Activated CD4-positive, alpha-beta memory T cell treated with anti-CD3 and anti-CD28 coated beads for 36 hours (primary cell): Measurements from ENCODE around the gene TRNAU1AP. TPM values are rescaled to one million over a fixed set of nuclear protein-coding genes. Genes with fewer than 3 reads are reported as not detected.
"Not testable (repeated sequence)": the region's sequence is repeated elsewhere in the genome, so short reads cannot be mapped to it uniquely, and the experiment has no call there.

ENCODE experiments used
- CTCF ChIA-PET: fragments of 350-600 bp; sonication (Branson Sonifier 250); formaldehyde crosslinking; loops from one replicate; lab custom pipeline; 2021; ENCODE audit warnings: antibody characterized with exemption, inconsistent platforms; lab: Charles Lee
- POLR2A ChIA-PET: fragments of 350-600 bp; sonication (Branson Sonifier 250); formaldehyde crosslinking; loops from one replicate; lab custom pipeline; 2021; ENCODE audit warnings: antibody characterized with exemption; lab: Charles Lee
- DNase-seq: peaks from one replicate; pipeline ENCODE4 v3.0.0-alpha.2; 2020
- H3K27ac Mint-ChIP-seq: one replicate; pipeline ENCODE4 v1.8.0; 2021; ENCODE audit warnings: mixed read lengths
- H3K27me3 Mint-ChIP-seq: one replicate; pipeline ENCODE4 v1.8.0; 2021; ENCODE audit warnings: mixed read lengths
- H3K36me3 Mint-ChIP-seq: one replicate; pipeline ENCODE4 v1.8.0; 2021; ENCODE audit warnings: mixed read lengths
- H3K4me1 Mint-ChIP-seq: one replicate; pipeline ENCODE4 v1.8.0; 2021; ENCODE audit warnings: low read depth, mixed read lengths
- H3K4me3 Mint-ChIP-seq: one replicate; pipeline ENCODE4 v1.8.0; 2021; ENCODE audit warnings: mild to moderate bottlenecking, mixed read lengths
- H3K9me3 Mint-ChIP-seq: one replicate; pipeline ENCODE4 v1.8.0; 2021; ENCODE audit warnings: mixed read lengths
- intact Hi-C: fragments of 100-400 bp; cut with micrococcal nuclease; formaldehyde crosslinking; loops from one replicate; pipeline ENCODE4 v1.15.1; 2023
- total RNA-seq, 2 experiments: library from RNA; stranded (reverse); gene quantifications; one replicate each; pipeline ENCODE4 v1.2.3, GENCODE V29; 2021

TRNAU1AP gene
- total RNA-seq, 2 experiments from 2014 or later = 57.3 to 59.6 TPM

DNA sequence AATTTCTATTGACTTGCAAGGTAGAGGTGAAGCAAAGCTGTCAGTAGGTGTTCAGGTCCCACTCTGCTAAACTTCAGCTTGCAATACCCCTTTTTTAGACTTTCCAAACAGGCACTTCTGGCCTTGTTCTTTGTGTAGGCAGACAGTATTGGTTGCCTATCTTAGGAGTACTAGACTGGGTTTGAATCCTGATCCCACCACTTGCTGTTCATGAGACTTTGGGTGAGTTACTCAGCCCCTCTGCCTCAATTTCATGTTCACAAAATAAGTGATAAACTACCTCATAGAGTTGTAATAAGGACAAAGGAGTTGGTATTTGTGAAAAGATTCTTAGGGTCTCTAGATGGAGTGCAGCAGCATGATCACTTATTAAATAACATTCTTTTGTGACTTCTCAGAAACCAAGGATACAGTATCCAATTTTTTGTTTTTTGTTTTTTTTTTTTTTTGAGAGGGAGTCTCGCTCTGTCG is 41.9 kb upstream of the TRNAU1AP start:
- peaks cover 78% of the 10 kb centered on the region for H3K36me3 Mint-ChIP-seq
- CTCF ChIA-PET = no interaction called here
- H3K4me3 Mint-ChIP-seq = peak overlapping the region; percentile 97
- H3K27ac Mint-ChIP-seq = peak overlapping the region; percentile 97
- no peaks in the 10 kb centered on the region for H3K9me3 Mint-ChIP-seq
- peaks cover 4% of the 10 kb centered on the region for H3K27me3 Mint-ChIP-seq
- H3K4me1 Mint-ChIP-seq = peaks cover 42% of the 10 kb centered on the region
- POLR2A ChIA-PET = interaction anchor here (0.6 to 9.7 kb wide), 8 partner anchors 42 to 305 kb away, joined by 3 to 180 read pairs (median 4); partner anchors contain the start of gene RNU11
- no peak for DNase-seq
- intact Hi-C loops = no loop called here

DNA sequence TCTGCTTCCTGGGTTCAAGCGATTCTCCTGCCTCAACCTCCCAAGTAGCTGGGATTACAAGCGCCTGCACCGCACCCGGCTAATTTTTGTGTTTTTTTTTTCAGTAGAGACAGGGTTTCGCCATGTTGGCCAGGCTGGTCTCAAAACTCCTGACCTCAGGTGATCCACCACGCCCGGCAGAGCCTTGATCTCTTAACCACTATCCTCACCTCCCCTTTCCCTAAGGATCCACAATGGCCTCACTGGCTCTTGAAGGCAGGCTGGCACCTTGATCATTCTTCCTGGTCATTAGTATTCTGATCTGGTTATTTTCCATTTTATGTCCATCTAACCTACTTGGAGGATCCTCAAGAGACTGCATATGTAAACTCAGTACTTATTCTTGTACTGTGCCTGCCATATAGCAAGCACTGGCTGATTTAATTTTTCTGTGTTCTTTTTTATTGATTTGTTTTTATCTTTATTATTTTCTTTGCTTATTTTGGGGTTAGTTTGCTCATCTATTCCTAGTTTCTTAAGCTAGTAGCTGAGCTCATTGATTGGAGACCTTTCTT is 40.8 kb upstream of the TRNAU1AP start:
- CTCF ChIA-PET = interaction anchor here (0.7 to 1.9 kb wide), 3 partner anchors 18 to 264 kb away, joined by 3 to 10 read pairs (median 4); no protein-coding TSS in a partner anchor
- peaks cover 50% of the 10 kb centered on the region for H3K4me1 Mint-ChIP-seq
- H3K27ac Mint-ChIP-seq = peak overlapping the region; percentile 97
- H3K9me3 Mint-ChIP-seq = no peaks in the 10 kb centered on the region
- peak overlapping the region; percentile 60 for H3K4me3 Mint-ChIP-seq
- no peak for DNase-seq
- intact Hi-C loops = no loop called here
- peaks cover 66% of the 10 kb centered on the region for H3K36me3 Mint-ChIP-seq
- H3K27me3 Mint-ChIP-seq = peaks cover 4% of the 10 kb centered on the region
- POLR2A ChIA-PET = interaction anchor here (0.9 to 9.7 kb wide), 2 partner anchors 68 to 110 kb away, joined by 3 to 180 read pairs; no protein-coding TSS in a partner anchor

DNA sequence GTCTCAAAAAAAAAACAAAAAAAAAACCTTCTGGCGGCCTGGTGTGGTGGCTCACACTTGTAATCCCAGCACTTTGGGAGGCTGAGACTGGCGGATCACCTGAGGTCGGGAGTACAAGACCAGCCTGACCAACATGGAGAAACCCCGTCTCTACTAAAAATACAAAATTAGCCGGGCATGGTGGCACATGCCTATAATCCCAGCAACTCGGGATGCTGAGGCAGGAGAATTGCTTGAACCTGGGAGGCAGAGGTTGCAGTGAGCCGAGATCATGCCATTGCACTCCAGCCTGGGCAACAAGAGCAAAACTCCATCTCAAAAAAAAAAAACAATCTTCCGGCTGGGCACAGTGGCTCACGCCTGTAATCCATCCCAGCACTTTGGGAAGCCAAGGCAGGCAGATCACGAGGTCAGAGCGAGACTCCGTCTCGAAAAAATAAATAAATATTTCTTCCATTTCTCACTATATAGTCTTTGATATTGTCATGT is 38.4 kb upstream of the TRNAU1AP start:
- Mint-ChIP-seq H3K36me3 (peaks cover 49% of the 10 kb centered on the region), H3K27ac (peak overlapping the region; percentile 60), H3K4me3 (peak overlapping the region; percentile 37), H3K4me1 (peaks cover 55% of the 10 kb centered on the region)
- H3K9me3 Mint-ChIP-seq, H3K27me3 Mint-ChIP-seq, intact Hi-C loops, DNase-seq, CTCF ChIA-PET: not testable (repeated sequence)
- POLR2A ChIA-PET = interaction anchor here (0.6 to 9.7 kb wide), 6 partner anchors 7 to 269 kb away, joined by 3 to 180 read pairs (median 6); partner anchors contain the start of genes RCC1 and TAF12

DNA sequence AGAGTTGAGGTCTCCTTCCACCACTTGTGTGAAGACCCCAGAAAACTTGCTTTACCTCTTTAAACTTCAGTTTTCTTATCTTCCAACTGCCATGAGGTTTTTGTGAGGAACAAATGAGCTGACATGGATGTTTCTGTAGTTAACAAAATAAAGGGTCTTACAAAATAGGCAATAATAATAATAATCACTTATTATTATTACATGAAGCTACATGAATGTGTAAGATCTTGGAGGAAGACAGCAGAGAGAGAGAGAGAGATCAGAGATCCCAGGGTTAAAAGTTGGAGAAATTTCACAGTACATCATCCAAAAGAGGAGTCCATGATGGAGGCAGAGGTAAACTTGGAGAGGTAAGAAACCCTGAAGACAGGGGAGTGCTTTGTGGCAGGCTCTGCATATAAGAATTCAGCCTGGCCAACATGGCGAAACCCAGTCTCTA is 36.3 kb upstream of the TRNAU1AP start:
- CTCF ChIA-PET = interaction anchor here (0.7 to 3.9 kb wide), 6 partner anchors 11 to 361 kb away, joined by 3 to 25 read pairs (median 10); partner anchors contain the start of genes RCC1 and TRNAU1AP
- Mint-ChIP-seq H3K27me3 (no peaks in the 10 kb centered on the region), H3K4me1 (peaks cover 45% of the 10 kb centered on the region), H3K4me3 (no peak overlapping the region), H3K36me3 (peaks cover 33% of the 10 kb centered on the region), H3K27ac (peak overlapping the region; percentile 87), H3K9me3 (no peaks in the 10 kb centered on the region)
- no peak for DNase-seq
- POLR2A ChIA-PET = interaction anchor here (0.7 to 4.0 kb wide), 6 partner anchors 10 to 154 kb away, joined by 4 to 31 read pairs (median 6); partner anchors contain the start of genes RCC1 and RNU11
- intact Hi-C loops = loop anchor here (5.0 kb wide), 1 partner anchor 361 kb away; no protein-coding TSS in a partner anchor

DNA sequence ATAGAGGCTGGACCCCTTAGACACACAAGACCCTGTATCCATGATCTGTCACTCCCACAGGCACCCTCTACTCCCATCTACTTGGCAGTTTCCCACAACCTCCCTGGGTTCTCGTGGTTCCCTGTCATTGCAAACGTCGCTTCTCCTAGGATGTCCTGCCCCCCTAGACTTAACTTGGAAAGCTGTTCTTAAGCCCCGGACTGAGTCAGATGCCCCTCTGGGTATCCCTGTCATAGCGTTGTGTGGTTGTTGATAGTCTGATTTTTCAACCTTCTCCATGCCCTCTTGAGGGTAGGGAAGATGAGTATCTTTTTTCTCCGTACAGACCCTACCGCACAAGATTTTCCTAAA is 35.3 kb upstream of the TRNAU1AP start:
- peak overlapping the region; percentile 83 for H3K4me3 Mint-ChIP-seq
- DNase-seq = peak; percentile 31
- H3K4me1 Mint-ChIP-seq = peaks cover 43% of the 10 kb centered on the region
- peaks cover 22% of the 10 kb centered on the region for H3K36me3 Mint-ChIP-seq
- no peaks in the 10 kb centered on the region for H3K9me3 Mint-ChIP-seq
- intact Hi-C loops = loop anchor here (5.0 kb wide), 1 partner anchor 360 kb away; no protein-coding TSS in a partner anchor
- ChIA-PET CTCF (interaction anchor here (1.3 to 3.9 kb wide), 5 partner anchors 8 to 360 kb away, joined by 3 to 25 read pairs (median 14); partner anchors contain the start of gene TRNAU1AP), POLR2A (interaction anchor here (2.6 to 4.0 kb wide), 3 partner anchors 11 to 64 kb away, joined by 8 to 31 read pairs (median 26); partner anchors contain the start of genes RCC1 and TRNAU1AP)
- no peaks in the 10 kb centered on the region for H3K27me3 Mint-ChIP-seq
- peak overlapping the region; percentile 87 for H3K27ac Mint-ChIP-seq

DNA sequence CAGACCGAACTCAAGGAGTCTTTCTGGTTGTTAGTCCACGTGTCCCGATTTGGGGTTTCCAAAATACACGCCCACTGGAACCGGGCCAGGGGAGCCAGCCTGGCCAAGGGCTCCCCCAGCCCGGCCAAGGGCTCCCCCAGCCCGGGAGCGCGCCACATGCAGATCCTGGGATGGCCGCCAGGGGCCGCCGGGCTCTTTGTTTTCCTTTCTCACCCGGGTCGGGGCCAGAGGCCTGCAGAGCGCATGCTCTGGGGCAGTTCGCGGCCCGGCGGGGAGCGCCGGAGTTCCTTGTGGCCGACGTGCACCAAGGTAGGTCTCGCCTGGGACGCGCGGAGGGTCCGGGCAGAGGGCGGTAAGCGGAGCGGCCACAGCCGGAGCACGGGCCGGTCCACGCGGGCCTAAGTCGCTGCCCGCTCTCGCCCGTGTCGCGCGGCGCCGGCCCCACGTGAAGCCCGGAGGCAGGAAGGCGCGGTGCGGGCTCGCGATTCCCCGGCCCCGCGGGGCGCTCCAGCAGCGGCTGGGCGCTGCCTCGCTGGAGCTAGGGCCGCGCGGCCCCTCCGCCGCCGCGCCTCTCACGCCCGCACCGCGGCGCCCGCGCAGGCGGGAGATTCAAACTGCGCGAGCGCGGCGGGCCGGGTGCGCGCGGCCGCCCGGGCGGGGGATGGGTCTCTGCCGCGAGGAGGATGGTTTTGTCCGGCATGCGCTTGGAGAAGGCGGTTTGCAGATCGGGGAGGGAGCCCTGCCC is 34.7 kb upstream of the TRNAU1AP start:
- Mint-ChIP-seq H3K4me1 (peaks cover 41% of the 10 kb centered on the region), H3K27ac (peak overlapping the region; percentile 93), H3K27me3 (no peaks in the 10 kb centered on the region), H3K9me3 (no peaks in the 10 kb centered on the region), H3K36me3 (peaks cover 19% of the 10 kb centered on the region), H3K4me3 (peak overlapping the region; percentile 88)
- CTCF ChIA-PET = interaction anchor here (1.0 to 3.9 kb wide), 8 partner anchors 9 to 359 kb away, joined by 3 to 25 read pairs (median 5); partner anchors contain the start of genes MED18, RCC1 and TRNAU1AP
- intact Hi-C loops = loop anchor here (1.0 to 5.0 kb wide), 6 partner anchors 12 to 359 kb away; partner anchors contain the start of genes RCC1 and TAF12
- POLR2A ChIA-PET = interaction anchor here (0.6 to 3.1 kb wide), 5 partner anchors 10 to 359 kb away, joined by 3 to 26 read pairs (median 8); partner anchors contain the start of genes RCC1 and TRNAU1AP
- peak; percentile 93 for DNase-seq

DNA sequence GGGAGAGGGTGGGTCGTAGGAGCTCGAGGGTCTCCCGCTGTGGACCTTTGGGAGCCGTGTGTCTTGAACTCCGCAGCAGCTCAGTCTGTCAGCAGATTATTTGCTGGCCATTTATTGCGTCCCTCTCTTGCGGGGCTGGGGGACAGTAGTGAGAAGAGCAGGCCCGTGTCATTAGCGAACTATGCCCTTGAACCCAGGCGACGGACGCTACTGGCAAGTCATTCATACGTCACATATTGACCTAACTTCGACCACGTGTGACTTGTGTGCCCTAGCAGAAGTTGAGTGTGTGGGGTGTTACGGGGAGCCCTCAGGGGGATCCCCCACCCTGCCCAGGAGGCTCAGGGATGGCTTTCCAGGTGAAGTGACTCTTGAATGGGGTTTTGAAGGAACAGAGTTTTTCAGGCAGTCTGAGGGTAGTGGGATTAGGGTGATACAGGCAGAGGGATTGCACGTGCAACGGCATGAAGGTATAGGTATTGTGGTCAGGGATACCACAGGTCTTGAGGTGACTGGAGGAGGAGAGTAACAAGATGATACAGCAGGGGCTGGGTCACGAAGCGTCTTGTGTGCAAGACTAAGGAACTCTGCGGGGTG is 34.0 kb upstream of the TRNAU1AP start:
- intact Hi-C loops = loop anchor here (1.0 to 5.0 kb wide), 6 partner anchors 13 to 358 kb away; partner anchors contain the start of genes RCC1 and TAF12
- Mint-ChIP-seq H3K4me1 (peaks cover 41% of the 10 kb centered on the region), H3K4me3 (peak overlapping the region; percentile 88), H3K27ac (peak overlapping the region; percentile 93), H3K9me3 (no peaks in the 10 kb centered on the region), H3K27me3 (no peaks in the 10 kb centered on the region), H3K36me3 (peaks cover 18% of the 10 kb centered on the region)
- ChIA-PET CTCF (interaction anchor here (1.0 to 3.9 kb wide), 7 partner anchors 10 to 359 kb away, joined by 3 to 25 read pairs (median 6); partner anchors contain the start of genes MED18, RCC1 and TRNAU1AP), POLR2A (interaction anchor here (0.6 to 3.1 kb wide), 5 partner anchors 11 to 358 kb away, joined by 3 to 26 read pairs (median 8); partner anchors contain the start of genes RCC1 and TRNAU1AP)
- DNase-seq = peak; percentile 78

DNA sequence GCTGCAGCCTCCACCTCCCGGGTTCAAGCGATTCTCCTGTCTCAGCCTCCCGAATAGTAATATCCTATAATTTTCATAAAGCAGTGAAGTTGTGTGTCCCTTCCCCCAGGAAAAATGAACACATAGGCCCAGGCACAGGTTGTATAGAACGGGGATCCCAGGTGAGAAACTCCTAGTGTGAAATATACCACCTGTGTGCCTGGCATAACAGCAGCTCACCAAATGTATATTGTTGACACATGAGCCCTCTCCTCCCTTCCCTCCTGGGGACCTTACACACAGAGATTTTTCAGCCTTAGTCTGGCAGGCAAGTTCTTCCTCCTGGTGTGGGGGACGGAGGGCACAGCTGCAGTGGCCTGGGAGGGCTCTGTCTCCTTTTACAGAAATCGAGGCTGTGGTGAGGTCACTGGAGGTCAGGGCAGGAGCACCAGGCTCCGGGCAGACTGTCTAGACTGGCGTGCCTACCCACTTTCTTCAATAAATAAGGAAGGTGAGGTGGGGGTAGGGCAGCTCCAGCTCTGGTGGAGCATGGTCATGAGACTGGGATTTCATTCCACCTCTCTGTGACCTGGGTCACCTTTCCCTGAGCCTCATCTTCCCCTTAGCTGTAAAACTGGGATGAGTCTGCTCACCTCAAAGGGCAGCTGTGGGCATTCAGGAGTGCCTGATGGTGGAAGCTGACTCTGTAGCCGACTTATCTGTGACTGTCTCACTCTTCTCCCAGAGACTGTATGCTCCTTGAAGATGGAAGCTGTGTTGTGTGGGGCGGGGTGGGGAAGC is 32.7 kb upstream of the TRNAU1AP start:
- CTCF ChIA-PET = interaction anchor here (0.6 to 0.9 kb wide), 2 partner anchors 246 to 357 kb away, joined by 3 read pairs; no protein-coding TSS in a partner anchor
- no peaks in the 10 kb centered on the region for H3K27me3 Mint-ChIP-seq
- DNase-seq = no peak
- H3K4me3 Mint-ChIP-seq = no peak overlapping the region
- no peaks in the 10 kb centered on the region for H3K9me3 Mint-ChIP-seq
- H3K36me3 Mint-ChIP-seq = peaks cover 21% of the 10 kb centered on the region
- H3K27ac Mint-ChIP-seq = no peak overlapping the region
- POLR2A ChIA-PET = interaction anchor here (0.5 to 2.6 kb wide), 2 partner anchors 33 to 55 kb away, joined by 6 to 8 read pairs; partner anchors contain the start of gene TRNAU1AP
- intact Hi-C loops = loop anchor here (2.0 to 5.0 kb wide), 3 partner anchors 83 to 357 kb away; partner anchors contain the start of gene TAF12
- peaks cover 36% of the 10 kb centered on the region for H3K4me1 Mint-ChIP-seq

DNA sequence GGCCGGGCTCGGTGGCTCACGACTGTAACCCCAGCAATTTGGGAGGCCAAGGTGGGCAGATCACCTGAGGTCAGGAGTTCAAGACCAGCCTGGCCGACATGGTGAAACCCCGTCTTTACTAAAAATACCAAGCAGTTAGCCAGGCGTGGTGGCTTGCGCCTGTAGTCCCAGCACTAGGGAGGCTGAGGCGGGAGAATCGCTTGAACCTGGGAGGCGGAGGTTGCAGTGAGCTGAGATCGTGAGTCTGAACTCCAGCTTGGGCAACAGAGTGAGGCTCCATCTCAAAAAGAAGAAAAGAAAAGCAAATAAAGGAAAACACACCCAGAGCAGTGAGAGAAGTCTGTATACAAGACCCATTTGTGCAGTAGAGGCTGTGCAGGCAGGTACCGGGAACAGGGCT is 32.1 kb upstream of the TRNAU1AP start:
- H3K4me3 Mint-ChIP-seq, DNase-seq, intact Hi-C loops, H3K9me3 Mint-ChIP-seq, POLR2A ChIA-PET, H3K27ac Mint-ChIP-seq, H3K27me3 Mint-ChIP-seq: not testable (repeated sequence)
- CTCF ChIA-PET = interaction anchor here (0.9 kb wide), 1 partner anchor 356 kb away, joined by 3 read pairs; no protein-coding TSS in a partner anchor
- Mint-ChIP-seq H3K4me1 (peaks cover 36% of the 10 kb centered on the region), H3K36me3 (peaks cover 21% of the 10 kb centered on the region)

DNA sequence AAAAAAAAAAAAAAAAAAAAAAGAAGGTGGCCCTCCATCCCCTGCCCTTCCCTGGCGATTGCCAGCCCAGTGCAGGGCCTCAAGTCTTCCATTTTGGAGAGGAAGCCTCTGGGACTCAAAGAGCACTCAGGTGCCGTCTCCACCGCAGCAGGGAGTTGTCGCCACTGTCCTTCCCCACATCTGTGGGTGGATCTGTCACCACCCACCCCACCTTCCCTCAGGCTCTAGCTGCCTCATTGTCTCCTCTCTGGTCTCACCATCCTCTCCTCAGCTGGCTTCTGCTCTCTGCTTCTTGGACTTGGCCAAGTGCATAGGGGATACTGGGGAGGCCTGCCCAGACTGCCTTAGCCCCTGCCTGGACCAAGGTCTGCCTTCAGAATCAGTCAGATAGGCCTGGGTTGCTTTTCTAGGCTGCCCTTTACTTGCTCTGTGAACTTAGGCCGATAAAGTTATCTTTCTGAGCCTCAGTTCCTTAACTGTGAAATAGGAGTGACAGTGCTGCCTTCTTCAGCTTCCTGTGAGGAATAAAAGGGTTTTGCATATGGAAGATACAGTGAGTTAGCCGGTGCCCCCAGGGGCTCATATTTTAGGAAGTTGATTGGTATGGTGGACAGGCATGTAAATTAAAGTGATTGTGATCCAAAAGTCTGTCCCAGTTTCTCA is 31.3 kb upstream of the TRNAU1AP start:
- peaks cover 21% of the 10 kb centered on the region for H3K36me3 Mint-ChIP-seq
- intact Hi-C loops = no loop called here
- POLR2A ChIA-PET = interaction anchor here (1.3 kb wide), 1 partner anchor 14 kb away, joined by 3 read pairs; no protein-coding TSS in a partner anchor
- H3K4me1 Mint-ChIP-seq = peaks cover 33% of the 10 kb centered on the region
- CTCF ChIA-PET = interaction anchor here (0.9 kb wide), 1 partner anchor 82 kb away, joined by 3 read pairs; no protein-coding TSS in a partner anchor
- H3K4me3 Mint-ChIP-seq = no peak overlapping the region
- no peak overlapping the region for H3K27ac Mint-ChIP-seq
- H3K27me3 Mint-ChIP-seq = no peaks in the 10 kb centered on the region
- H3K9me3 Mint-ChIP-seq = no peaks in the 10 kb centered on the region
- no peak for DNase-seq
